H9 (cell line): Measurements from ENCODE around the gene LYST. TPM values are rescaled to one million over a fixed set of nuclear protein-coding genes. Genes with fewer than 3 reads are reported as not detected.

ENCODE experiments used
- DNase-seq: peaks from one replicate; pipeline ENCODE4 v3.0.0-alpha.2; 2017
- H2AFZ ChIP-seq: one replicate; pipeline ENCODE4 v1.6.1; 2013; ENCODE audit warnings: mild to moderate bottlenecking, low read length, control low read depth, moderate library complexity
- H2AK5ac ChIP-seq: 2 replicates; pipeline ENCODE4 v1.6.1; 2013; ENCODE audit warnings: low read length, control low read depth, mixed read lengths; ENCODE audit not compliant: insufficient read length
- H2BK120ac ChIP-seq: one replicate; pipeline ENCODE4 v1.6.1; 2013; ENCODE audit warnings: low read depth, mild to moderate bottlenecking, low read length, control low read depth, inconsistent platforms; ENCODE audit not compliant: poor library complexity, severe bottlenecking
- H2BK12ac ChIP-seq: 2 replicates; pipeline ENCODE4 v1.6.1; 2013; ENCODE audit warnings: low read length, control low read depth, mixed read lengths, low read depth; ENCODE audit not compliant: insufficient read length
- H2BK15ac ChIP-seq: 2 replicates; pipeline ENCODE4 v1.6.1; 2013; ENCODE audit warnings: low read depth, low read length, control low read depth
- H2BK20ac ChIP-seq: one replicate; pipeline ENCODE4 v1.6.1; 2013; ENCODE audit warnings: low read depth, mild to moderate bottlenecking, low read length, control low read depth, inconsistent platforms; ENCODE audit not compliant: poor library complexity, severe bottlenecking
- H2BK5ac ChIP-seq: 2 replicates; pipeline ENCODE4 v1.6.1; 2013; ENCODE audit warnings: low read length, control low read depth, mixed read lengths; ENCODE audit not compliant: insufficient read length
- H3K14ac ChIP-seq: 2 replicates; pipeline ENCODE4 v1.6.1; 2013; ENCODE audit warnings: low read length, control low read depth; ENCODE audit not compliant: insufficient read depth
- H3K18ac ChIP-seq: 2 replicates; pipeline ENCODE4 v1.6.1; 2013; ENCODE audit warnings: low read depth, mild to moderate bottlenecking, mixed read lengths, low read length, control low read depth; ENCODE audit not compliant: insufficient read length
- H3K23ac ChIP-seq: 2 replicates; pipeline ENCODE4 v1.6.1; 2013; ENCODE audit warnings: low read length, control low read depth, mixed read lengths, low read depth; ENCODE audit not compliant: insufficient read length
- H3K23me2 ChIP-seq: 2 replicates; pipeline ENCODE4 v1.6.1; 2013; ENCODE audit warnings: low read depth, mild to moderate bottlenecking, mixed read lengths, low read length, control low read depth; ENCODE audit not compliant: insufficient read length, poor library complexity, severe bottlenecking
- H3K27ac ChIP-seq: 2 replicates; pipeline ENCODE4 v1.5.1; 2013; ENCODE audit warnings: low read length, control low read depth, mixed read lengths, low read depth; ENCODE audit not compliant: insufficient read length
- H3K27me3 ChIP-seq: 2 replicates; pipeline ENCODE4 v1.6.1; 2013; ENCODE audit warnings: low read length, control low read depth, inconsistent platforms; ENCODE audit not compliant: insufficient read depth
- H3K4ac ChIP-seq: 2 replicates; pipeline ENCODE4 v1.6.1; 2013; ENCODE audit warnings: low read depth, mild to moderate bottlenecking, control low read depth, inconsistent platforms, low read length, moderate library complexity
- H3K4me1 ChIP-seq: 2 replicates; pipeline ENCODE4 v1.6.1; 2013; ENCODE audit warnings: low read length, control low read depth, inconsistent platforms; ENCODE audit not compliant: insufficient read depth
- H3K4me2 ChIP-seq: 2 replicates; pipeline ENCODE4 v1.6.1; 2013; ENCODE audit warnings: low read length, control low read depth, mixed read lengths; ENCODE audit not compliant: insufficient read length, insufficient read depth
- H3K56ac ChIP-seq: 2 replicates; pipeline ENCODE4 v1.6.1; 2013; ENCODE audit warnings: low read depth, mild to moderate bottlenecking, mixed read lengths, low read length, control low read depth; ENCODE audit not compliant: insufficient read length
- H3K79me1 ChIP-seq: 2 replicates; pipeline ENCODE4 v1.6.1; 2013; ENCODE audit warnings: low read depth, mild to moderate bottlenecking, moderate library complexity, low read length, control low read depth, inconsistent platforms; ENCODE audit not compliant: insufficient read depth, poor library complexity, severe bottlenecking
- H3K79me2 ChIP-seq: 2 replicates; pipeline ENCODE4 v1.6.1; 2013; ENCODE audit warnings: low read length, control low read depth, inconsistent platforms; ENCODE audit not compliant: insufficient read depth
- H3K9ac ChIP-seq: 2 replicates; pipeline ENCODE4 v1.6.1; 2013; ENCODE audit warnings: low read length, control low read depth, mixed read lengths; ENCODE audit not compliant: insufficient read length; ENCODE audit errors: extremely low read depth
- H3K9me3 ChIP-seq: one replicate; pipeline ENCODE4 v1.6.1; 2013; ENCODE audit warnings: low read depth, low read length, inconsistent platforms; ENCODE audit not compliant: control insufficient read depth
- H3T11ph ChIP-seq: one replicate; pipeline ENCODE4 v1.6.1; 2013; ENCODE audit warnings: mild to moderate bottlenecking, low read length, control low read depth, inconsistent platforms
- H4K20me1 ChIP-seq: one replicate; pipeline ENCODE4 v1.6.1; 2013; ENCODE audit not compliant: control insufficient read depth, insufficient read length, insufficient read depth
- H4K5ac ChIP-seq: 2 replicates; pipeline ENCODE4 v1.6.1; 2013; ENCODE audit warnings: low read depth, mild to moderate bottlenecking, mixed read lengths, low read length, control low read depth; ENCODE audit not compliant: insufficient read length
- H4K8ac ChIP-seq: replicated peaks from 2 replicates; pipeline ENCODE4 v1.6.1; 2013; ENCODE audit warnings: low read length, control low read depth, mixed read lengths, low read depth; ENCODE audit not compliant: insufficient read length
- H4K91ac ChIP-seq: 2 replicates; pipeline ENCODE4 v1.6.1; 2013; ENCODE audit warnings: low read depth, mild to moderate bottlenecking, moderate library complexity, mixed read lengths, low read length, control low read depth; ENCODE audit not compliant: insufficient read length
- H3K27ac Mint-ChIP-seq, 3 experiments: 2 replicates in 2 of 3; 3 replicates in 1 of 3; pipeline ENCODE4 v1.8.0; 2020 to 2021; ENCODE audit warnings: mixed read lengths in 3 of 3, mild to moderate bottlenecking in 1 of 3, moderate library complexity in 1 of 3
- H3K27me3 Mint-ChIP-seq: 2 replicates; pipeline ENCODE4 v1.8.0; 2021; ENCODE audit warnings: low read depth, mild to moderate bottlenecking, moderate library complexity, mixed read lengths
- H3K36me3 Mint-ChIP-seq, 3 experiments: 2 replicates in 2 of 3; 3 replicates in 1 of 3; pipeline ENCODE4 v1.8.0; 2020 to 2021; ENCODE audit warnings: low read depth in 3 of 3, mixed read lengths in 3 of 3; ENCODE audit not compliant: insufficient read depth in 1 of 3
- H3K4me1 Mint-ChIP-seq, 2 experiments: 2 replicates each; pipeline ENCODE4 v1.8.0; 2020; ENCODE audit warnings: mixed read lengths in 2 of 2
- H3K4me3 Mint-ChIP-seq, 2 experiments: 2 replicates in 1 of 2; 3 replicates in 1 of 2; pipeline ENCODE4 v1.8.0; 2020 to 2021; ENCODE audit warnings: mild to moderate bottlenecking in 2 of 2, mixed read lengths in 2 of 2, moderate library complexity in 1 of 2
- H3K9me3 Mint-ChIP-seq, 2 experiments: 2 replicates in 1 of 2; 3 replicates in 1 of 2; pipeline ENCODE4 v1.8.0; 2020; ENCODE audit warnings: mild to moderate bottlenecking in 2 of 2, mixed read lengths in 2 of 2, moderate library complexity in 1 of 2
- CTCF ChIP-seq: fragments of 200-600 bp; sonication (generic); conservative IDR thresholded peaks from 3 replicates; pipeline ENCODE4 v1.8.0; 2021; ENCODE audit warnings: antibody characterized with exemption, mild to moderate bottlenecking
- WGBS: extraction: QIAGEN DNeasy Blood & Tissue Kit; methylation state at CpG from one replicate; pipeline ENCODE4 v1.1.7; 2013; ENCODE audit warnings: missing lambda C conversion rate, low lambda C conversion rate, mixed read lengths; ENCODE audit not compliant: insufficient read length; ENCODE audit errors: extremely low coverage; 5-methylcytosine and 5-hydroxymethylcytosine counted together
- total RNA-seq: library from RNA; stranded (reverse); gene quantifications from 2 replicates; pipeline ENCODE4 v1.2.1, GENCODE V29; 2021

The LYST gene
- total RNA-seq, 1 experiment from 2014 or later: 0.13 TPM

GRCh38 chr1:235739631-235740030 lies 127.1 kb downstream of the LYST start:
- Histone ChIP-seq H3K4me2 (no peak overlapping the region), H3K18ac (no peak overlapping the region), H3K56ac (no peak overlapping the region), H3K9me3 (no peaks in the 10 kb centered on the region), H2BK5ac (no peak overlapping the region), H3K23me2 (no peaks in the 10 kb centered on the region), H3K79me2 (no peaks in the 10 kb centered on the region), H4K20me1 (no peaks in the 10 kb centered on the region), H3K27me3 (no peaks in the 10 kb centered on the region), H2BK120ac (no peak overlapping the region), H3K23ac (no peak overlapping the region), H3T11ph (no peak overlapping the region), H2BK12ac (no peak overlapping the region), H3K14ac (no peak overlapping the region), H4K8ac (no peak overlapping the region), H2BK15ac (no peak overlapping the region), H3K9ac (no peak overlapping the region), H3K4me1 (no peaks in the 10 kb centered on the region), H3K79me1 (no peaks in the 10 kb centered on the region), H4K91ac (no peak overlapping the region), H2AK5ac (no peak overlapping the region), H3K4ac (no peak overlapping the region), H2AFZ (no peak overlapping the region), H4K5ac (no peak overlapping the region), H2BK20ac (no peak overlapping the region), H3K27ac (no peak overlapping the region)
- WGBS: no CpG with 5 or more reads among the region's 6 CpGs
- TF ChIP-seq CTCF: no peak
- Mint-ChIP-seq H3K9me3 (no peaks in the 10 kb centered on the region), H3K4me1 (peaks cover 4 to 5% of the 10 kb centered on the region in 2 experiments; a peak in 3 of 4 replicates), H3K4me3 (no peak overlapping the region), H3K27me3 (no peaks in the 10 kb centered on the region), H3K27ac (no peak overlapping the region), H3K36me3 (no peaks in the 10 kb centered on the region)
- DNase-seq: no peak
